ENCODE results near the gene METAP2.

METAP2 gene

DNA sequence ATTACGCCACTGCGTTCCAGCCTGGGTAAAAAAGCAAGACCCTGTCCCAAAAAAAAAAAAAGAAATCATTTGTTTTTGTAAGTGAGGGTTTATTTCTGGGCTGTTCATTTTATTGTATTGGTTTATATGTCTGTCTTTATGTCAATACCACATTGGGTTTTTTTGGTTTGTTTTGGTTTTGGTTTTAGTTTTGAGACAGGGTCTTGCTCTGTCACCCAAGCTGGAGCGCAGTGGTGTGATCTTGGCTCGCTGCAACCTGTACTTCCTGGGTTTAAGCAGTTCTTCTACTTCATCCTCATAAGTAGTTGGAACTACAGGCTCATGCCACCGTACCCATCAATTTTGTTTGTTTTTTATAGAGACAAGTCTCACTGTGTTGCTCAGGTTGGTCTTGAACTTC, 25.0 kb downstream of the METAP2 start:
- no peak overlapping the region for H3K4me3 ChIP-seq (ENCODE audit: low read length)

DNA sequence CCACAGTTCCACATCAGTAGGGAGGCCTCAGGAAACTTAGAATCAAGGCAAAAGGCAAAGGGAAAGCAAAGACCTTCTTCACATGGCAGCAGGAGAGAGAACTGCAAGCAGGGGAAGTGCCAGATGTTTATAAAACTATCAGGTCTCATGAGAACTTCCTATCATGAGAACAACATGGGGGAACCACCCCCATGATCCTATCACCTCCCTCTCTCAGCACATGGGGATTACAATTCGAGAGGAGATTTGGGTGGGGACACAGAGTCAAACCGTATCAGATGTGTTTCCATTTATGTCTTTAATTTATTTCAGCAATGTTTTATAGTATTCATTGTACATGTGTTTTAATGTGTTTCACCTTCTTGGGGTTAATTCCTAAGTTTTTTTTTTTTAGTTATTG, 25.8 kb downstream of the METAP2 start:
- Histone ChIP-seq H3K36me3 (ENCODE audit: control insufficient read depth, insufficient read depth, low read length) (peaks cover 26% of the 10 kb centered on the region), H3K27me3 (ENCODE audit: control insufficient read depth, insufficient read depth, low read length) (no peaks in the 10 kb centered on the region), H3K4me1 (ENCODE audit: control insufficient read depth, insufficient read depth, low read length) (no peaks in the 10 kb centered on the region), H3K9ac (ENCODE audit: low read length) (no peak overlapping the region), H3K27ac (ENCODE audit: low read depth, low read length) (no peak overlapping the region), H3K4me3 (ENCODE audit: low read length) (no peak overlapping the region)

More for the DNA sequence above, 25.0 kb downstream of the METAP2 start:
- no peak overlapping the region for H3K27ac ChIP-seq (ENCODE audit: low read depth, low read length)
- H3K4me1 ChIP-seq (ENCODE audit: control insufficient read depth, insufficient read depth, low read length), result no peaks in the 10 kb centered on the region
- H3K36me3 ChIP-seq (ENCODE audit: control insufficient read depth, insufficient read depth, low read length), result peaks cover 20% of the 10 kb centered on the region
- H3K9ac ChIP-seq (ENCODE audit: low read length), result no peak overlapping the region
- no peaks in the 10 kb centered on the region for H3K27me3 ChIP-seq (ENCODE audit: control insufficient read depth, insufficient read depth, low read length)

DNA sequence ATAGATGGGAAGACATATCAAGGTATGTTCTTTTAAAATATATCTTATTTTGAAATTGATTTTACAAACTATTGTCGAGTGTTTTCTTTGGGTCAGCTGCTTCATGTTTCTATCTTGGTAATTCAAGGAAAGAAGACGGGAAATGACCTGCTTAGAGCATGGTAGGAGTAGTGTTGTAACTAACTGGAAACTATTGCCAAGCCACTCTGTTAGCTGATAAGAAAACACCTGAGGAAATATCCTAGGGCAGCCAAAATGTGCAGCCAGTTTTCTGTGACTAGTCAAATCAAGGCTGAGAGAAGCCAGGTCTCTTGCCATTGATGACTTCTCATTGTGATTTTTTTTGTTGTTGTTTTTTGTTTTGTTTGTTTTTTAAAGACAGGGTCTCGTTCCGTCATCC, 30.2 kb downstream of the METAP2 start:
- H3K4me3 ChIP-seq (ENCODE audit: low read length), result no peak overlapping the region
- H3K36me3 ChIP-seq (ENCODE audit: control insufficient read depth, insufficient read depth, low read length), result peaks cover 11% of the 10 kb centered on the region
- no peak overlapping the region for H3K27ac ChIP-seq (ENCODE audit: low read depth, low read length)
- H3K4me1 ChIP-seq (ENCODE audit: control insufficient read depth, insufficient read depth, low read length), result no peaks in the 10 kb centered on the region
- H3K9ac ChIP-seq (ENCODE audit: low read length), result no peak overlapping the region
- H3K27me3 ChIP-seq (ENCODE audit: control insufficient read depth, insufficient read depth, low read length), result no peaks in the 10 kb centered on the region

DNA sequence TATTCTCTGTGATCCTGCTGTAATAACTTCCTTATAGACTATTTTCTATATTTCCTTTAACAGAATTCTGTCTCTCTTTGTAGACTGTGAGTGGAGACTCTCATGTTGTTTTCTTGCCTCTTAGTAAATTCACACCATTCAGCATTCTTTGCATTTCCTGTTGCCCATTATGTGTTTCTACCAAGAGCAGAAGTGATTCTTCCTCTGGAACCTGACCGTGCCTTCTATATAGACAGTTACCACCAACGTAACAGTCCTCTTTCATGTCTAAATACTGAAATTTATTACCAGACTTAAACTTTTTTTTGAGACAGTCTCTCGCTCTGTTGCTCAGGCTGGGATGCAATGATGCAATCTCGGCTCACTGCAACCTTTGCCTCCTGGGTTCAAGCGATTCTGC, 31.1 kb downstream of the METAP2 start:
- no peaks in the 10 kb centered on the region for H3K27me3 ChIP-seq (ENCODE audit: control insufficient read depth, insufficient read depth, low read length)
- peaks cover 9% of the 10 kb centered on the region for H3K36me3 ChIP-seq (ENCODE audit: control insufficient read depth, insufficient read depth, low read length)
- no peaks in the 10 kb centered on the region for H3K4me1 ChIP-seq (ENCODE audit: control insufficient read depth, insufficient read depth, low read length)
- H3K27ac ChIP-seq (ENCODE audit: low read depth, low read length), result no peak overlapping the region
- H3K9ac ChIP-seq (ENCODE audit: low read length), result no peak overlapping the region
- no peak overlapping the region for H3K4me3 ChIP-seq (ENCODE audit: low read length)

DNA sequence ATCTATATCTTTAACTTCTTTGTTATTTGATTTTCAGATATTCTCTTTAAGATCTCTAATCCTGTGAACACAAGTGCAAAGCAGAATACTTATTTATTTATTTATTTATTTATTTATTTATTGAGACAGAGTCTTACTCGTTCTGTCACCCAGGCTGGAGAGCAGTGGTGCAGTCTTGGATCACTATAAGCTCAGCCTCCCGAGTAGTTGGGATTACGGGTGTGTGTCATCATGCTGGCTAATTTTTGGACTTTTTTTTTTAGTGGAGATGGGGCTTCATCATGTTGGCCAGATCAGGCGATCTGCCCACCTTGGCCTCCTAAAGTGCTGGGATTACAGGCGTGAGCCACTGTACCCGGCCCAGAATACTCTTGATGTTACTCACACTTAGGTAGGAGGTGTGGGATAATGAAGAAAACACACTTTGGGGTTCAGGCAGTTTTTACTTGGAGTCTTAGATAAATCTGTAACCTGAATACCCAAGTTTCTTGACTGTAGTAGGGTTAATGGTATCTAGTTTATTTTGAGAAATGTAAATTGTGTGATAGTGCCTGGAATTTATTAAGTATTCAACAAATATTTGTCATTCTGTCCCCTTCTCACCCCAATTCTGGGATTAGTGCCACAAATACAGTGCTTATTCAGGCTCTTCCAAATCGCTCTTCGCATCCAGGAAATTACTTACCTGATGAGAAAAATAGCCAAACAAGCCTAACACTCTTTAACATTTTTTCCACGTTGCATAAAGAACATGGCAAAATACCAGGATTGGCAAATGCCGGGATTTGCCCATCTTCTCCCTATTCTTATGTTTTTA, 33.0 kb downstream of the METAP2 start:
- H3K27ac ChIP-seq (ENCODE audit: low read depth, low read length), result no peak overlapping the region
- no peak overlapping the region for H3K4me3 ChIP-seq (ENCODE audit: low read length)
- no peaks in the 10 kb centered on the region for H3K27me3 ChIP-seq (ENCODE audit: control insufficient read depth, insufficient read depth, low read length)
- H3K4me1 ChIP-seq (ENCODE audit: control insufficient read depth, insufficient read depth, low read length), result no peaks in the 10 kb centered on the region
- peaks cover 10% of the 10 kb centered on the region for H3K36me3 ChIP-seq (ENCODE audit: control insufficient read depth, insufficient read depth, low read length)
- no peak overlapping the region for H3K9ac ChIP-seq (ENCODE audit: low read length)

DNA sequence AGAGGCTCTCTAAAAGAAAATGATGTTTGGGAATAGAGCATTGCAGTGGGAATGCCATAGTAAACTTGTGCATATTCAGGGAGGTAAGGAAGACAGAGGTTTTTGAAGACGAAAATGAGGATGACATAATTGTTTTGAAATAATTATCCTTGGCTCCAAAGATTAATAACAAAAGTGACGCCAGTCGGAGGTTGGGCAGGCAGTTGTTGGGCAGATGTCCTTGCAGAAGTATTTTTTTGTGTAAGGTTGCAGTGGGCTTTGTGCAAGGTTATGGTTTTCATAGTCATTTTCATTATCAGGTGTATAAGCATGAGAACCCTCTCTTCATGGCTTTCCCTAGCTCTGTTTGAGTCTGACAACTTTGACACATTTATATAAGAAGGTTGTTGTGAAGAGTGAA, 35.3 kb downstream of the METAP2 start:
- Histone ChIP-seq H3K4me3 (ENCODE audit: low read length) (no peak overlapping the region), H3K9ac (ENCODE audit: low read length) (no peak overlapping the region), H3K4me1 (ENCODE audit: control insufficient read depth, insufficient read depth, low read length) (no peaks in the 10 kb centered on the region), H3K36me3 (ENCODE audit: control insufficient read depth, insufficient read depth, low read length) (peaks cover 15% of the 10 kb centered on the region), H3K27me3 (ENCODE audit: control insufficient read depth, insufficient read depth, low read length) (no peaks in the 10 kb centered on the region), H3K27ac (ENCODE audit: low read depth, low read length) (no peak overlapping the region)

DNA sequence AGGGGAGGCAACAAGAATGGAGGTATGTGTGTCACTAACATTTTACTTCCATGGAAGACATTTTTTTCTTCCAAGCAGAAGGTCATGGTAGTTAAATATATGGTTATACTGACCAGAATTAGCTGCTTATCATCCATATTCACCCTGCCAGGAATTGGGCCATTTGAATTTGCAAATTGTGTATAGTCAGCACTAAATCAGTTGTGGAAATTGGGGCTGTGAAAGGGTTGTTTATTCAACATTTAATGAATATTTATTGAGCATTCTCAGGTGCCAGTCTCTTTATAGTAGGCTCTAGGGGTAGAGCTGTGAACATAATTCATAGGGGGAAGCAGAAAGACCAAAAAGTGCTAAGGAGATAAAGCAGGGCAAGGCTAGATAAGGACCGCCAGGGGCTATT, 38.0 kb downstream of the METAP2 start:
- Histone ChIP-seq H3K27me3 (ENCODE audit: control insufficient read depth, insufficient read depth, low read length) (no peaks in the 10 kb centered on the region), H3K4me3 (ENCODE audit: low read length) (no peak overlapping the region), H3K36me3 (ENCODE audit: control insufficient read depth, insufficient read depth, low read length) (peaks cover 12% of the 10 kb centered on the region)

DNA sequence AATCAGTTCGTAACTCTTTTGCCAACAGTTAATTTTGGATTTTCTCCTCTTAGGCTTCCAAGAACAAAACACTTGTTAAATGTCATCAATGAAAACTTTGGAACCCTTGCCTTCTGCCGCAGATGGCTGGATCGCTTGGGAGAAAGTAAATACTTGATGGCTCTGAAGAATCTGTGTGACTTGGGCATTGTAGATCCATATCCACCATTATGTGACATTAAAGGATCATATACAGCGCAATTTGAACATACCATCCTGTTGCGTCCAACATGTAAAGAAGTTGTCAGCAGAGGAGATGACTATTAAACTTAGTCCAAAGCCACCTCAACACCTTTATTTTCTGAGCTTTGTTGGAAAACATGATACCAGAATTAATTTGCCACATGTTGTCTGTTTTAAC, 39.6 kb downstream of the METAP2 start:
- H3K9ac ChIP-seq (ENCODE audit: low read length), result no peak overlapping the region
- H3K4me3 ChIP-seq (ENCODE audit: low read length), result no peak overlapping the region
- no peaks in the 10 kb centered on the region for H3K4me1 ChIP-seq (ENCODE audit: control insufficient read depth, insufficient read depth, low read length)
- H3K36me3 ChIP-seq (ENCODE audit: control insufficient read depth, insufficient read depth, low read length), result peaks cover 12% of the 10 kb centered on the region
- no peak overlapping the region for H3K27ac ChIP-seq (ENCODE audit: low read depth, low read length)
- H3K27me3 ChIP-seq (ENCODE audit: control insufficient read depth, insufficient read depth, low read length), result no peaks in the 10 kb centered on the region

More for the DNA sequence above, 38.0 kb downstream of the METAP2 start:
- no peak overlapping the region for H3K9ac ChIP-seq (ENCODE audit: low read length)
- no peak overlapping the region for H3K27ac ChIP-seq (ENCODE audit: low read depth, low read length)
- H3K4me1 ChIP-seq (ENCODE audit: control insufficient read depth, insufficient read depth, low read length), result no peaks in the 10 kb centered on the region

DNA sequence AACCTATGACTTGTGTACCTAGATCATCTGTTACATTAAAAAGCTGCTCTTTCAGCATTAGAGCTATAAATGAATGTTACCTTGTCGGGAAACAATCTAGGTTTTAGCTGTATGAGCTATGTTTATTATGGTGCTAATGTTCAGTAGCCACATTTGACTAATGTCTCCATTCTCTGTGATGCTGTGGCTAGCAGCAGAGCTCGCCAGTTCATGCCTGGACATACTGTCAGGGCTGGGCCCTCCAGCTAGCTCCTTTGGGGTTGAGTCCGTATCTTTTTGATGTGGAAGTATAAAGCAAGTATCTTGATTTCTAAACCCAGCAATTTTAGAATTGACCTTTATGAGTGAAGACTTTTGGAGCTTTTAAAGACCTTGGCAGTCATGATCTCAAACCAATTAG, 41.2 kb downstream of the METAP2 start:
- Histone ChIP-seq H3K4me1 (ENCODE audit: control insufficient read depth, insufficient read depth, low read length) (no peaks in the 10 kb centered on the region), H3K4me3 (ENCODE audit: low read length) (no peak overlapping the region), H3K27me3 (ENCODE audit: control insufficient read depth, insufficient read depth, low read length) (no peaks in the 10 kb centered on the region), H3K36me3 (ENCODE audit: control insufficient read depth, insufficient read depth, low read length) (peaks cover 12% of the 10 kb centered on the region), H3K9ac (ENCODE audit: low read length) (no peak overlapping the region), H3K27ac (ENCODE audit: low read depth, low read length) (no peak overlapping the region)

DNA sequence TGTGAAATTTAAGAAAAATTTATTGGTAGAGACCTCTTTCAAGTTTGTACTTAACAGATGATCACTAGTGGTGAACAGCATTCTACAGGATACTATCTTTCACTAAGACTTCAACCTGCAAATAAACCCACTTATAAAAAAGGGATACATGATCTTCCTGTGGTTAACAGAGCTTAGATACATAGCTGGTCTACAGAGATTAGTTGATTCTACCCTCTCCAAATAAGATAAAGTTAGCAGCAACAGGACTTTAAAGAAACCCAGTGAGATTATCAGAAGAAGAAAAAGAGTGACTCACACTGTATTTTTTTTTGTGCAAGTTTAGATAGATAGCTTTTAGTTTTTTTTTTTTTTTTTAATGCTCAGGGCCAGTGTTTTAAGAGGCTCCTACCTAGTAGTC, 42.8 kb downstream of the METAP2 start:
- H3K9ac ChIP-seq (ENCODE audit: low read length), result no peak overlapping the region
- H3K27me3 ChIP-seq (ENCODE audit: control insufficient read depth, insufficient read depth, low read length), result no peaks in the 10 kb centered on the region
- H3K4me1 ChIP-seq (ENCODE audit: control insufficient read depth, insufficient read depth, low read length), result no peaks in the 10 kb centered on the region
- H3K4me3 ChIP-seq (ENCODE audit: low read length), result no peak overlapping the region
- H3K36me3 ChIP-seq (ENCODE audit: control insufficient read depth, insufficient read depth, low read length), result peaks cover 12% of the 10 kb centered on the region
- no peak overlapping the region for H3K27ac ChIP-seq (ENCODE audit: low read depth, low read length)

DNA sequence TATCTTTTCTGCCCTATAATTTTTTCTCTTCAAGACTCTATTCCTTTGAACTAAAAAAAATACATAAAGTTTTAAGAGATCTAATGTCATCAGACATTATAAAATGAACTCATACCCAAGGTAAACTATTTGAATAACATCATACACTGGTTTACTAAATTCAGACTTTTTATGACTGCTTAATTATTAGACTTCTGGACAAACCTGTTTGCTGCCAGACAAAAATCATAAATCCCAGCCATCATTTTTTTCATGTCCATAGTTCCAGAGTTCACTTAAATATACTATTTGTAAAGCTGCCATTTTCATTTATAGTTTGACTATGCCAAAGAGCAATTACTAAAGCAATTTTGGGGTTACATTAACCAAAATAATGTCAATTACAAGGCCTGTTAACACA, 43.3 kb downstream of the METAP2 start:
- peaks cover 10% of the 10 kb centered on the region for H3K36me3 ChIP-seq (ENCODE audit: control insufficient read depth, insufficient read depth, low read length)
- no peaks in the 10 kb centered on the region for H3K27me3 ChIP-seq (ENCODE audit: control insufficient read depth, insufficient read depth, low read length)
- H3K9ac ChIP-seq (ENCODE audit: low read length), result no peak overlapping the region
- no peak overlapping the region for H3K27ac ChIP-seq (ENCODE audit: low read depth, low read length)
- H3K4me1 ChIP-seq (ENCODE audit: control insufficient read depth, insufficient read depth, low read length), result no peaks in the 10 kb centered on the region
- no peak overlapping the region for H3K4me3 ChIP-seq (ENCODE audit: low read length)

DNA sequence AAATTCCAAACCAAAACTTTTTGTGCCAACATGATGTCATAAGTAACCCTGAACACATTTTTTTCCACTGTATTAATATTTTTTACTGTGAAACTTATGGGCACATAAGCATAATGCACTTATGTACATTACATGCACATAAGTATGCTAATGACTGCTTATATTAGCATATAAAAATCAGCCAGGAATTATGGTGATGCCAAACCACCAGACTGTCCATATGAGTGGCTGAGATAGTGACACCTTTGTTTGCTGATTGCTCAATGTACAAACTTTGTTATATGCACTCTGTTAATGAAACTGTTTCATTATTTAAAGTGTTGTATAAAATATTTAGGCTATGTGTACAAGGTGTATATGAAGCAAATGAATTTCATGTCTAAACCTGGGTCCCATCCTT, 45.0 kb downstream of the METAP2 start:
- H3K9ac ChIP-seq (ENCODE audit: low read length), result no peak overlapping the region
- no peak overlapping the region for H3K4me3 ChIP-seq (ENCODE audit: low read length)
- H3K27ac ChIP-seq (ENCODE audit: low read depth, low read length), result no peak overlapping the region
- H3K36me3 ChIP-seq (ENCODE audit: control insufficient read depth, insufficient read depth, low read length), result peaks cover 4% of the 10 kb centered on the region
- no peaks in the 10 kb centered on the region for H3K4me1 ChIP-seq (ENCODE audit: control insufficient read depth, insufficient read depth, low read length)
- H3K27me3 ChIP-seq (ENCODE audit: control insufficient read depth, insufficient read depth, low read length), result no peaks in the 10 kb centered on the region

DNA sequence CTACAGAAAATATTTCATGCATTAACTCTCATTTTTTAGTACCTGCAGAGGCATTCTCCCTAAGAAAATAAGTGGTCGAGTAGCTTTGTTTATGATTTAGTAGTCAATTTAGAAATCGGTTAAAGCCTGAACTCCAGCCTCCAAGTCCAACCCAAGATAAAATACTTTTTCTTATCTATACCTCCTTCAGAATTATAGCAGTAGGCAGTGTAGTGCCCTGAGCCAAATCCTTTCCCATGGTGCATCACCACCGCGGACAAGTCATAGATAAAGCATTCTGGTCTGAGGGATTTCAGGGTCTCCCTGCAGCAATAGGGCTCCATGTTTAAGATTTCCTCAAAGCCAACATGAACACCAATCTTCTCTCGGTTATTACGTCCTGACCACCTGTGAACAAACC, 46.9 kb downstream of the METAP2 start:
- H3K36me3 ChIP-seq (ENCODE audit: control insufficient read depth, insufficient read depth, low read length), result no peaks in the 10 kb centered on the region
- no peak overlapping the region for H3K9ac ChIP-seq (ENCODE audit: low read length)
- no peaks in the 10 kb centered on the region for H3K4me1 ChIP-seq (ENCODE audit: control insufficient read depth, insufficient read depth, low read length)
- H3K27me3 ChIP-seq (ENCODE audit: control insufficient read depth, insufficient read depth, low read length), result no peaks in the 10 kb centered on the region
- H3K4me3 ChIP-seq (ENCODE audit: low read length), result no peak overlapping the region
- no peak overlapping the region for H3K27ac ChIP-seq (ENCODE audit: low read depth, low read length)
